GM18519 (cell line): ENCODE measurements around the gene MEI1.
"Not testable (repeated sequence)": the region's sequence is repeated elsewhere in the genome, so short reads cannot be mapped to it uniquely, and the experiment has no call there.

Experiments used
- ATAC-seq: cut with Tn5 transposase; IDR thresholded peaks from one replicate; pipeline ENCODE4 v1.9.1; 2021; ENCODE audit warnings: mild to moderate bottlenecking, moderate library complexity; ENCODE audit not compliant: unreplicated experiment, low FRiP score

MEI1 gene

GRCh38 chr22:41699264-41700107 is at the start of gene MEI1:
Gene MEI1 (plus strand): TSS chr22:41699503. CDS start chr22:41699539, 36 bp downstream.
- ATAC-seq = no peak

DNA sequence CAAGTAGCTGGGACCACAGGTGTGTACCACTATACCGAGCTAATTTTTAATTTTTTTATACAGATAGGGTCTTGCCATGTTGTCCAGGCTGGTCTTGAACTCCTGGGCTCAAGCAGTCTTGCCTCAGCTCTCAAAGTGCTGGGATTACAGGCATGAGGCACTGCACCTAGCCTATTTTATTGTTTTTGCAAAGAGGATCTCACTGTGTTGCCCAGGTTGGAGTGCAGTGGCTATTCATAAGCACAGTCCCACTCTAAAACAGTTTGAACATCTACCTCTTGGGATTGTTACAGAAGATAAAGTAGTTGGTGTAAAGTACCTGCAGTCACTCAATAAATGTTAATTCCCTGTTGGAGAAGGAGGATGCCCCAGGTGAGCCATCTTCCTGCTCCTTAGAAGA is 49.1 kb upstream of the MEI1 start:
- no peak for ATAC-seq

DNA sequence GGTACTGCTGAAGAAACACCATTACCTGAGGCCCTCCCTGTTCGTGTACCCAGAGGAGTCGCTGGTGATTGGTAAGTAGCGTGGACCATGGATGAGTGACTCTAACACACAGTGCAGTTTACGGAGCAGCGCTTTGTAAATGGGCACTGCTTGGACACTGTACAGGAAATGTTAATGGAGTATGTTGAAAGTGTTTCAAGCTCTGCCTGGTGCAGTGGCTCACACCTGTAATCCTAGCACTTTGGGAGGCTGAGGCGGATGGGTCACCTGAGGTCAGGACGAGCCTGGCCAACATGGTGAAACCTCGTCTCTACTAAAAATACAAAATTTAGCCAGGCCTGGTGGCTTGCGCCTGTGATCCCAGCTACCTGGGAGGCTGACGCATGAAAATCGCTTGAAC is 48.5 kb upstream of the MEI1 start:
- ATAC-seq = no peak

GRCh38 chr22:41654322-41654721 is 45.0 kb upstream of the MEI1 start:
- ATAC-seq = no peak

DNA sequence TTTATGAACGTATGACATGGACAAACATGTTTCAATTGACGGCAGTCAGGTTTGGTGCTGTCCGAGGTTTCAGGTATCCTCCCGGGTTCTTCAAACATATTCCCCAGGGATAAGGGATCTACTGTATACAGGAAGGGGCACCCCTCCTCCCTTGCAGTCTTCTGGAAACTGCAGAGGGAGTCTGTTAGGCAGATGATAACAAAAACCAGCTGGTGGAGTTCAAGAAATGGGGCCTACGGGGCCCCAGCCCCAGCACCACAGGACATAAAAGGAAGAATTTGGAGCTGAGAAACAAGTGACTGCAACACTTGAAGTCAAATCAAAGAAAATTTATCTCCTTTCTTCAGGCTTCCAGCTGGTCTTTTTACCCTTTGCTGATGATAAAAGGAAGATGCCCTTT is 42.7 kb upstream of the MEI1 start:
- ATAC-seq = no peak

DNA sequence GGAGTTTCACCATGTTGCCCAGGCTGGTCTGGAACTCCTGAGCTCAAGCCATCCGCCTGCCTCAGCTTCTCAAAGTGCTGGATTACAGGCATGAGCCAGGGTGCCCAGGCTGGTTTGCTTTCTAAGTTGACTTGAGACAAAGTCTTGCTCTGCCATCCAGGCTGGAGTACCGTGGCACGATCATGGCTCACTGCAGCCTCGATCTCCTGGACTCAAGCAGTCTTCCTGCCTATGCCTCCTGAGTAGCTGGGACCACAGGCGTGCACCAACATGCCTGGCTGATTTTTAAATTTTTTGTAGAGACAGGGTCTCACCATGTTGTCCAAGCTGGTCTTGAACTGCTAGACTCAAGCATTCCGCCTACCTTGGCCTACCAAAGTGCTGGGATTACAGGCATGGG is 41.6 kb upstream of the MEI1 start:
- no peak for ATAC-seq

GRCh38 chr22:41658869-41659268 is 40.4 kb upstream of the MEI1 start:
- no peak for ATAC-seq

- ATAC-seq = no peak
These were observed 39.4 kb upstream of the MEI1 start for GRCh38 chr22:41659941-41660340.

DNA sequence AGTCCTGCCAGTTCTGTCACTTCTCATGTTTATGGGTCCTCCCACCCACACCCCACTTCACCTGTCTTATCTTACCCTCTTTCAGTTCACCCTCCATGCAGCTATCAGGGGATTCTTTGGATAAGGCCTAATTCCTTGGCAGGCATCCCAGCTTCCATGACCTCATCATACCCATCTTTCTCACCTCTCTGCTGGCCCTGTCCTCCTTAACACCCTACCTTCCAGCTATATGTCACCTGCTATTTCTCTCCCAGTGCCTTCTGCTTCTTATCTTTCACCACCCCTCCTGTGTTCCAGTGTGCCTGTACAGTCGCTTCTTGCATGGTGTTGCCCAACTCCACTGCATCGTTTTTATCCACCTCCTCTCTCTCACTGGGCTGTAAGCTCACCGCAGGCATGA is 38.9 kb upstream of the MEI1 start:
- no peak for ATAC-seq

GRCh38 chr22:41661088-41661487 is 38.2 kb upstream of the MEI1 start:
- no peak for ATAC-seq

DNA sequence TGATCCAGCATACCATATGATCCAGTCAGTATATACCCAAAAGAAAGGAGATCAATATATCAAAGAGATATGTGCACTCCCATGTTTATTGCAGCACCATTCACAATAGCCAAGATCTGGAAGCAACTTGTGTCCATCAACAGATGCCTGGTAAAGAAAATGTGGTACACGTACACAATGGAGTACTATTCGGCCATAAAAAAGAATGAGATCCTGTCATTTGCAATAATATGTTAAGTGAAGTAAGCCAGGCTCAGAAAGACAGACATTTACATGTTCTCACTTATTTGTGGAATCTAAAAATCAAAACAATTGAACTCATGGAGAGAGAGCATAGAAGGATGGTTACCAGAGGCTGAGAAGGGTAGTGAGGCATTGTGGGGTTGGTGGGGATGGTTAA is 37.6 kb upstream of the MEI1 start:
- no peak for ATAC-seq

DNA sequence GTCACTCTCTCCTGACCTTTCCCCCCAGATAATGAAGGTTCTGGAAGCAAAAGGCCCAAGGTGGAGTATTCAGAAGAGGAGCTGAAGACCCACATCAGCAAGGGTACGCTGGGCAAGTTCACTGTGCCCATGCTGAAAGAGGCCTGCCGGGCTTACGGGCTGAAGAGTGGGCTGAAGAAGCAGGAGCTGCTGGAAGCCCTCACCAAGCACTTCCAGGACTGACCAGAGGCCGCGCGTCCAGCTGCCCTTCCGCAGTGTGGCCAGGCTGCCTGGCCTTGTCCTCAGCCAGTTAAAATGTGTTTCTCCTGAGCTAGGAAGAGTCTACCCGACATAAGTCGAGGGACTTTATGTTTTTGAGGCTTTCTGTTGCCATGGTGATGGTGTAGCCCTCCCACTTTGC is 35.7 kb upstream of the MEI1 start:
- not testable (repeated sequence) for ATAC-seq

DNA sequence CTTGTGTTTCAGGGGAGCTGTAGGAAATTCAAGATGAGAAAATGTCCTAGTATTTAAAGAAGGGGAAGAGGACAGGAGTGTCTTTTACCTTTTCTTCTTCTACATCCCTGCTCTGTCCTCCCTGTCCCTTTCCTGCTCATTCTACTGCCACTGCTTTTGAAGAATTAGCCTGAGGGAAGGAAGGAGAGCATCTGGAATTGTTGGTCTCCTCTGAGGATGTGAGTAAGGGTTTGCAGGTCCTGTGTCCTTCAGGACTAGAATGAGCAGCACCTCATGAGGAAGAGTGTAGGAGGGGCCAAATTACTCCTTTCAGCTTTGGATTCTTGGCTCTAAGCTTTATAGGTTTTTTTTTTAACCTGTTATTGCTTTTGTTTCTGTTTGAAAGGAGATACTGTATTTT is 34.8 kb upstream of the MEI1 start:
- no peak for ATAC-seq

DNA sequence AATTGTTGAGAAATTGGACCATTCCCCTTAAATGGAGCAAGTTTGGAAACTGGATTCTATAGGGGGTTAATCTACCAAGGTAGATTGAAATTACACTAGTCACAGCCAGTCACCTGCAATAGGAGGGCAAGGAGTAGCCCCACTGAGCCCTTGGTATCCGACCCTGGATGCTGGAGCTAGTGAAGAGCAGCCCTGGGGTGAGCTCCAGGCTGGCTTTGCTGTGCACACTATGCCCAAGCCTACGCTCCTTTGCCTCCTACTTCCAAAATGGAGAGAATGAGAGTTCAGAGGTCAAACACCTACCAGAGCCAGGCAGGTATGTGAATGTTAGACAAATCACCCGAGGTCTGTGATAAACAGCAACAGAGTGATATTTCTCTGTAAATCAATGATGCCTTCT is 34.4 kb upstream of the MEI1 start:
- ATAC-seq = no peak

GRCh38 chr22:41668971-41669911 is 30.1 kb upstream of the MEI1 start:
- ATAC-seq = no peak

- ATAC-seq = not testable (repeated sequence)
These were observed 27.2 kb upstream of the MEI1 start for GRCh38 chr22:41672096-41672495.

DNA sequence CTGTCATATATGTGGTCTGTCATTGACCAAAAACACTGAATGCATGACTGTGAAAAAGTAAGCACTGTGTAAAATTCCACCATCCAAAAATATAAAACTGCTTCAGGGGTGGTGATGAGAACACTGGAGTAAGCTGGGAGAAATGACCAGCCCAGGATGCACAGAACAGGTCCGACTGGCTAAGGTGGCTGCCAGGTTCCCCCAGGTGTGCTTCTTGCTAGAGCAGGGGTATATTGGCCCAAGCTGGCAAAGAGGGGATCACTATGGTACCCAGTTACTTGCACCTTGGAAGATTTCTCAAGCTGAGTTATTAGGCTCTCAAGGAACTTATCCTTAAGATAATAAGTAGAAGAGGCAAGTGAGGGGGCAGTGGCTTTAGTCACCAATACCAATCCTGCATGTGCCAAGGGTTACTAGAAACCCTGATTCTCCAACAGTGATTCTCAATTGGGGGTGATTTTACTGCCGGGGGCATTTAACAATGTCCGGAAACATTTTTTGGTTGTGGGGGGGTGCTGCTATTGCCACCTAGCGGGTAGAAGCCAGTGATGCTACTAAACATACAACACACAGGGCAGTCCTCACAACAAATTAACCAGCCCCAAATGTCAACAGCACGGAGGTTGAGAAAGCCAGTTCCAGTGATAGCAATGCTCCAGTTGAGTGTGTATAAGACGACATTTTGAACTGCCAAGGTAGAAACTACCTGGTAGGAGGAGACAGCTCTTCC is 26.4 kb upstream of the MEI1 start:
- no peak for ATAC-seq

DNA sequence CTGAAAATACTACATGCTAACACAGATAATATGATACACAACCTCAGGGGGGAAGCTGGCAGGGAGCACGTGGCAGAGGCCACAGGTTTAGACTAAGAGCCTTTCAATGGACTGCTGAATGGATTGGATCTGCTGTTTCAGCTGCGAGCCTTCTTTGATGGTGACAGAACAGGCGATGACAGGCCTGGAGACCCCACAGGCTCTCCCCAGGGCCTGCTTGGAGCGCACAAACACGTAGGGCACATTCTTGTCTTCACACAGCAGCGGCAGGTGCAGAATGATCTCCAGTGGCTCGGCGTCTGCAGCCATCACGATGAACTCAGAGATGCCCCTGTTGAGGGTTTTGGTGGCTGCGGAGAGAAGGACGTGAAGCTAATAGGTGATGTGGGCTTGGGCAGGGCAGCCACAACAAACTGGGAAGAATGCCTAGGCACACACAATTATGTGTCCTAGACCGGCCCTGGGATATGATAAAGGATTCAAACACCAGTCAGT is 24.4 kb upstream of the MEI1 start:
- ATAC-seq = no peak

DNA sequence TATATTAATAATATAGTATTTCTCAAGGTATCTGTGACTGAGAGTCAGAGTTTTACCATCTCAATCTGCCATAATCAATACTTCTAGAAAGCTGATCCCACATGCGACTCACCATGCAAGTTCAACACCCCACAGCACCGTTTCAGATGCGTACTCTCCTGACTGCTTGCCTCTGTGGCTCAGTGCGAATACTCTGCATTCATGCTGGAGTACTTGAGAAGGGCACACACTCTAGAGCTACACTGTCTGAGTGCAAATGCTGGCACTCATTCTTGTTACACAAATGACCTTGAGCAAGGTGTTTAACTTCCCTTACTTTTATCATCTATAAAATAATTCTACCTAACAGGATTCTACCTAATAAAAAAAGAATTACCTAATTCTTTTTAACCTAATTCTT is 23.2 kb upstream of the MEI1 start:
- no peak for ATAC-seq

GRCh38 chr22:41681616-41682015 is 17.7 kb upstream of the MEI1 start:
- ATAC-seq = no peak
